HG02884 (cell line): ENCODE results near the gene PTPRK.
"Not testable (repeated sequence)": the region's sequence is repeated elsewhere in the genome, so short reads cannot be mapped to it uniquely, and the experiment has no call there.

Experiments
- ATAC-seq: cut with Tn5 transposase; IDR thresholded peaks from one replicate; pipeline ENCODE4 v1.9.1; 2021; ENCODE audit warnings: mild to moderate bottlenecking, moderate library complexity; ENCODE audit not compliant: unreplicated experiment

The PTPRK gene

GRCh38 chr6:127941228-127941627, 579.2 kb downstream of the PTPRK start:
- no peak for ATAC-seq

GRCh38 chr6:127939442-127940066, 580.8 kb downstream of the PTPRK start:
- no peak for ATAC-seq

- ATAC-seq = no peak
Measured at GRCh38 chr6:127938701-127939100, 581.7 kb downstream of the PTPRK start.

- no peak for ATAC-seq
Measured at GRCh38 chr6:127937747-127938146, 582.7 kb downstream of the PTPRK start.

- no peak for ATAC-seq
Measured at GRCh38 chr6:127937102-127937501, 583.3 kb downstream of the PTPRK start.

GRCh38 chr6:127934956-127935355, 585.4 kb downstream of the PTPRK start:
- no peak for ATAC-seq

GRCh38 chr6:127933852-127934840, 586.3 kb downstream of the PTPRK start:
- no peak for ATAC-seq

GRCh38 chr6:127933137-127933536, 587.3 kb downstream of the PTPRK start:
- no peak for ATAC-seq

GRCh38 chr6:127932708-127933107, 587.7 kb downstream of the PTPRK start:
- ATAC-seq = no peak

- not testable (repeated sequence) for ATAC-seq
Measured at GRCh38 chr6:127926441-127926840, 594.0 kb downstream of the PTPRK start.

- ATAC-seq = no peak
Measured at GRCh38 chr6:127924440-127924839, 596.0 kb downstream of the PTPRK start.

- no peak for ATAC-seq
Measured at GRCh38 chr6:127924031-127924430, 596.4 kb downstream of the PTPRK start.

GRCh38 chr6:127923135-127923534, 597.3 kb downstream of the PTPRK start:
- no peak for ATAC-seq

GRCh38 chr6:127921982-127922381, 598.4 kb downstream of the PTPRK start:
- ATAC-seq = no peak

- ATAC-seq = no peak
Measured at GRCh38 chr6:127920804-127921203, 599.6 kb downstream of the PTPRK start.
